HepG2 (cell line): ENCODE measurements around the gene GPR107. TPM values are rescaled to one million over a fixed set of nuclear protein-coding genes. Genes with fewer than 3 reads are reported as not detected.

Experiments
- CEBPG ChIP-seq: IDR thresholded peaks from 2 replicates; pipeline ENCODE4 v1.6.1; 2016
- FOXJ3 ChIP-seq: sonication (generic); formaldehyde crosslinking; IDR thresholded peaks from 2 replicates; pipeline ENCODE4 v1.4.0; 2020; ENCODE audit warnings: missing genetic modification reagents, mild to moderate bottlenecking, borderline replicate concordance
- HNF4G ChIP-seq, 2 experiments: sonication (generic) in 1 of 2; formaldehyde crosslinking in 1 of 2; IDR thresholded peaks; 2 replicates each; pipeline versions ENCODE4 v1.4.0 to v1.6.1; 2011 to 2020; ENCODE audit warnings: borderline replicate concordance in 2 of 2, low read depth in 2 of 2, mild to moderate bottlenecking in 2 of 2, low read length in 1 of 2, missing genetic modification reagents in 1 of 2, moderate library complexity in 1 of 2
- POGZ ChIP-seq: sonication (generic); formaldehyde crosslinking; IDR thresholded peaks from 2 replicates; pipeline ENCODE4 v1.4.0; 2020; ENCODE audit warnings: mild to moderate bottlenecking, missing genetic modification reagents
- PRPF4 ChIP-seq: fragments of 200-400 bp; formaldehyde crosslinking; IDR thresholded peaks from 2 replicates; pipeline ENCODE4 v1.6.1; 2016; ENCODE audit warnings: low read length, low read depth; ENCODE audit not compliant: poor library complexity, severe bottlenecking
- SAP130 ChIP-seq: IDR thresholded peaks from 2 replicates; pipeline ENCODE4 v1.6.1; 2016; ENCODE audit warnings: low read depth
- THAP11 ChIP-seq: IDR thresholded peaks from 2 replicates; pipeline ENCODE4 v1.6.1; 2016; ENCODE audit warnings: missing biosample characterization, missing genetic modification reagents
- ZFP82 ChIP-seq: sonication (generic); formaldehyde crosslinking; IDR thresholded peaks from 2 replicates; pipeline ENCODE4 v1.5.1; 2020; ENCODE audit warnings: mild to moderate bottlenecking, missing genetic modification reagents, borderline replicate concordance
- ZKSCAN8 ChIP-seq: IDR thresholded peaks from 2 replicates; pipeline ENCODE4 v1.6.1; 2016; ENCODE audit warnings: borderline replicate concordance, missing genetic modification reagents, missing compliant biosample characterization
- ZNF205 ChIP-seq: IDR thresholded peaks from 2 replicates; pipeline ENCODE4 v1.6.1; 2018; ENCODE audit warnings: missing biosample characterization, missing genetic modification reagents
- ZNF331 ChIP-seq: sonication (generic); formaldehyde crosslinking; IDR thresholded peaks from 2 replicates; pipeline ENCODE4 v1.4.0; 2020; ENCODE audit warnings: missing genetic modification reagents
- ZNF776 ChIP-seq: sonication (generic); formaldehyde crosslinking; IDR thresholded peaks from 2 replicates; pipeline ENCODE4 v1.4.0; 2020; ENCODE audit warnings: mild to moderate bottlenecking, missing genetic modification reagents
- ZSCAN12 ChIP-seq: sonication (generic); formaldehyde crosslinking; IDR thresholded peaks from 2 replicates; pipeline ENCODE4 v1.9.0; 2021; ENCODE audit warnings: mild to moderate bottlenecking, missing genetic modification reagents
- polyA plus RNA-seq, 8 experiments: library from polyadenylated mRNA; depleted of rRNA in 3 of 8; stranded (reverse) in 7 of 8; unstranded in 1 of 8; fragments of >200 nt; fragmentation: Illumina TruSeq in 4 of 8; extraction: Trizol in 4 of 8; gene quantifications; 2 replicates each; pipeline versions ENCODE4 v1.2.1 to v1.2.3, GENCODE V29; 2011 to 2016; ENCODE audit warnings: low read depth in 4 of 8, missing spikeins in 1 of 8, mixed read lengths in 1 of 8; ENCODE audit not compliant: insufficient read depth in 1 of 8
- total RNA-seq, 5 experiments: library from RNA; depleted of rRNA; stranded (reverse); fragments of >200 nt; fragmentation: Illumina TruSeq; extraction: Trizol; gene quantifications; 2 replicates each; pipeline ENCODE4 v1.2.3, GENCODE V29; 2016; ENCODE audit warnings: low read depth in 1 of 5
- TF ChIP-seq, protein P1 (sequence below): sonication (generic); formaldehyde crosslinking; IDR thresholded peaks from 2 replicates; pipeline ENCODE4 v1.5.1; 2020; ENCODE audit warnings: mild to moderate bottlenecking, missing genetic modification reagents, borderline replicate concordance
- TF ChIP-seq, protein P2 (sequence below): sonication (generic); formaldehyde crosslinking; IDR thresholded peaks from 2 replicates; pipeline ENCODE4 v1.4.0; 2020; ENCODE audit warnings: mild to moderate bottlenecking, low read depth, missing genetic modification reagents
- TF ChIP-seq, protein P3 (sequence below): sonication (generic); formaldehyde crosslinking; conservative IDR thresholded peaks from 2 replicates; pipeline ENCODE4 v1.4.0; 2020; ENCODE audit warnings: mild to moderate bottlenecking, missing genetic modification reagents, moderate library complexity

The GPR107 gene
- total and polyA plus RNA-seq, 2 of the 13 experiments (the other 11 are each of a cell fraction or from before 2014, with no cell fraction given) = 22.5 to 24.4 TPM

DNA sequence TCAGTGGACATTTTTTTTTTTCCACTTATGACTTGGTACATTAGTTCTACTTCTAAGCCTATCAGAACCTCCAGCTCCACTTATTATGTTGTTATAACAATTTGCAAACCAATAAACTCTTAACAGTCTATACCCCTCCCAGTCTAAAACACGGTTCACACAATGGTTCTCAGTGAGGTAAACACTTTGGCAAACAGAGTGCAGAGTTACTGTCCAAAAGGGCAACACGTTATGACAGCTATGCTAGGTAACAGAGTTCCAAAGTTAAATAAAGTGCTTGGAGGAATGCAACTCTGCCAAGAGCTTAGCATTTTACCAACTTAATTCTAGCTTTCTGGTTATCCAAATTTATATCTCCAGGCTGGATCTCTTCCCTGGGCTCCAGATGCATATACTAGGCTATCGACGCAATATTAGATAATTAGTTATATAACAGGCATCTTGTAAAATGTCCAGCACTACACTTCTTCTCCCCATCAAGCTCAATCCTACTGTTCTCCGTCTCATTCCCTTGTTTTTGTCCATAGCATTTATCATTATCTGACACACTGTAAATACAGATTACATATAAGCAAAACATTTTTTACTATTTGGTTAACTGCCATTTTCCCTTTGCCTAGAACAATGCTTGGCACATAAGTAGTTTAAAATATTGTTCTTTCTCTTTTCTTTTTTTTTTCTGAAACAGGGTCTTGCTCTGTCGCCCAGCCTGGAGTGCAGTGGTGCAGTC lies 25.0 kb upstream of the GPR107 start (continued):
- 0 out of 2 replicates have a peak, but pooled peaks have one; percentile 14 for TF ChIP-seq ZNF205 (CRISPR knock-in tag)
- peak; percentile 48; the same call in 1 of the 2 replicates for TF ChIP-seq THAP11 (CRISPR knock-in tag)
- TF ChIP-seq, protein P1, sequence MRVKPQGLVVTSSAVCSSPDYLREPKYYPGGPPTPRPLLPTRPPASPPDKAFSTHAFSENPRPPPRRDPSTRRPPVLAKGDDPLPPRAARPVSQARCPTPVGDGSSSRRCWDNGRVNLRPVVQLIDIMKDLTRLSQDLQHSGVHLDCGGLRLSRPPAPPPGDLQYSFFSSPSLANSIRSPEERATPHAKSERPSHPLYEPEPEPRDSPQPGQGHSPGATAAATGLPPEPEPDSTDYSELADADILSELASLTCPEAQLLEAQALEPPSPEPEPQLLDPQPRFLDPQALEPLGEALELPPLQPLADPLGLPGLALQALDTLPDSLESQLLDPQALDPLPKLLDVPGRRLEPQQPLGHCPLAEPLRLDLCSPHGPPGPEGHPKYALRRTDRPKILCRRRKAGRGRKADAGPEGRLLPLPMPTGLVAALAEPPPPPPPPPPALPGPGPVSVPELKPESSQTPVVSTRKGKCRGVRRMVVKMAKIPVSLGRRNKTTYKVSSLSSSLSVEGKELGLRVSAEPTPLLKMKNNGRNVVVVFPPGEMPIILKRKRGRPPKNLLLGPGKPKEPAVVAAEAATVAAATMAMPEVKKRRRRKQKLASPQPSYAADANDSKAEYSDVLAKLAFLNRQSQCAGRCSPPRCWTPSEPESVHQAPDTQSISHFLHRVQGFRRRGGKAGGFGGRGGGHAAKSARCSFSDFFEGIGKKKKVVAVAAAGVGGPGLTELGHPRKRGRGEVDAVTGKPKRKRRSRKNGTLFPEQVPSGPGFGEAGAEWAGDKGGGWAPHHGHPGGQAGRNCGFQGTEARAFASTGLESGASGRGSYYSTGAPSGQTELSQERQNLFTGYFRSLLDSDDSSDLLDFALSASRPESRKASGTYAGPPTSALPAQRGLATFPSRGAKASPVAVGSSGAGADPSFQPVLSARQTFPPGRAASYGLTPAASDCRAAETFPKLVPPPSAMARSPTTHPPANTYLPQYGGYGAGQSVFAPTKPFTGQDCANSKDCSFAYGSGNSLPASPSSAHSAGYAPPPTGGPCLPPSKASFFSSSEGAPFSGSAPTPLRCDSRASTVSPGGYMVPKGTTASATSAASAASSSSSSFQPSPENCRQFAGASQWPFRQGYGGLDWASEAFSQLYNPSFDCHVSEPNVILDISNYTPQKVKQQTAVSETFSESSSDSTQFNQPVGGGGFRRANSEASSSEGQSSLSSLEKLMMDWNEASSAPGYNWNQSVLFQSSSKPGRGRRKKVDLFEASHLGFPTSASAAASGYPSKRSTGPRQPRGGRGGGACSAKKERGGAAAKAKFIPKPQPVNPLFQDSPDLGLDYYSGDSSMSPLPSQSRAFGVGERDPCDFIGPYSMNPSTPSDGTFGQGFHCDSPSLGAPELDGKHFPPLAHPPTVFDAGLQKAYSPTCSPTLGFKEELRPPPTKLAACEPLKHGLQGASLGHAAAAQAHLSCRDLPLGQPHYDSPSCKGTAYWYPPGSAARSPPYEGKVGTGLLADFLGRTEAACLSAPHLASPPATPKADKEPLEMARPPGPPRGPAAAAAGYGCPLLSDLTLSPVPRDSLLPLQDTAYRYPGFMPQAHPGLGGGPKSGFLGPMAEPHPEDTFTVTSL (CRISPR knock-in tag) = peak; percentile 67; the same call in 1 of the 2 replicates
- TF ChIP-seq FOXJ3 (CRISPR knock-in tag) = peak; percentile 64; the same call in 1 of the 2 replicates
- TF ChIP-seq HNF4G (IDR thresholded peaks at IDR 0.05; ENCODE audit: borderline replicate concordance, low read depth, low read length) = peak; percentile 79; the same call in 1 of the 2 replicates
- TF ChIP-seq HNF4G (CRISPR knock-in tag; IDR thresholded peaks at IDR 0.05; ENCODE audit: borderline replicate concordance, low read depth) = no peak
- TF ChIP-seq, protein P2, sequence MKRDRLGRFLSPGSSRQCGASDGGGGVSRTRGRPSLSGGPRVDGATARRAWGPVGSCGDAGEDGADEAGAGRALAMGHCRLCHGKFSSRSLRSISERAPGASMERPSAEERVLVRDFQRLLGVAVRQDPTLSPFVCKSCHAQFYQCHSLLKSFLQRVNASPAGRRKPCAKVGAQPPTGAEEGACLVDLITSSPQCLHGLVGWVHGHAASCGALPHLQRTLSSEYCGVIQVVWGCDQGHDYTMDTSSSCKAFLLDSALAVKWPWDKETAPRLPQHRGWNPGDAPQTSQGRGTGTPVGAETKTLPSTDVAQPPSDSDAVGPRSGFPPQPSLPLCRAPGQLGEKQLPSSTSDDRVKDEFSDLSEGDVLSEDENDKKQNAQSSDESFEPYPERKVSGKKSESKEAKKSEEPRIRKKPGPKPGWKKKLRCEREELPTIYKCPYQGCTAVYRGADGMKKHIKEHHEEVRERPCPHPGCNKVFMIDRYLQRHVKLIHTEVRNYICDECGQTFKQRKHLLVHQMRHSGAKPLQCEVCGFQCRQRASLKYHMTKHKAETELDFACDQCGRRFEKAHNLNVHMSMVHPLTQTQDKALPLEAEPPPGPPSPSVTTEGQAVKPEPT (CRISPR knock-in tag) = no peak
- peak; percentile 63 for TF ChIP-seq CEBPG (CRISPR knock-in tag)
- no peak for TF ChIP-seq ZNF776 (CRISPR knock-in tag)
- TF ChIP-seq SAP130 (CRISPR knock-in tag) = peak; percentile 84
- TF ChIP-seq PRPF4 = no peak
- TF ChIP-seq ZKSCAN8 (CRISPR knock-in tag) = 0 out of 2 replicates have a peak, but pooled peaks have one; percentile 19
- TF ChIP-seq, protein P3, sequence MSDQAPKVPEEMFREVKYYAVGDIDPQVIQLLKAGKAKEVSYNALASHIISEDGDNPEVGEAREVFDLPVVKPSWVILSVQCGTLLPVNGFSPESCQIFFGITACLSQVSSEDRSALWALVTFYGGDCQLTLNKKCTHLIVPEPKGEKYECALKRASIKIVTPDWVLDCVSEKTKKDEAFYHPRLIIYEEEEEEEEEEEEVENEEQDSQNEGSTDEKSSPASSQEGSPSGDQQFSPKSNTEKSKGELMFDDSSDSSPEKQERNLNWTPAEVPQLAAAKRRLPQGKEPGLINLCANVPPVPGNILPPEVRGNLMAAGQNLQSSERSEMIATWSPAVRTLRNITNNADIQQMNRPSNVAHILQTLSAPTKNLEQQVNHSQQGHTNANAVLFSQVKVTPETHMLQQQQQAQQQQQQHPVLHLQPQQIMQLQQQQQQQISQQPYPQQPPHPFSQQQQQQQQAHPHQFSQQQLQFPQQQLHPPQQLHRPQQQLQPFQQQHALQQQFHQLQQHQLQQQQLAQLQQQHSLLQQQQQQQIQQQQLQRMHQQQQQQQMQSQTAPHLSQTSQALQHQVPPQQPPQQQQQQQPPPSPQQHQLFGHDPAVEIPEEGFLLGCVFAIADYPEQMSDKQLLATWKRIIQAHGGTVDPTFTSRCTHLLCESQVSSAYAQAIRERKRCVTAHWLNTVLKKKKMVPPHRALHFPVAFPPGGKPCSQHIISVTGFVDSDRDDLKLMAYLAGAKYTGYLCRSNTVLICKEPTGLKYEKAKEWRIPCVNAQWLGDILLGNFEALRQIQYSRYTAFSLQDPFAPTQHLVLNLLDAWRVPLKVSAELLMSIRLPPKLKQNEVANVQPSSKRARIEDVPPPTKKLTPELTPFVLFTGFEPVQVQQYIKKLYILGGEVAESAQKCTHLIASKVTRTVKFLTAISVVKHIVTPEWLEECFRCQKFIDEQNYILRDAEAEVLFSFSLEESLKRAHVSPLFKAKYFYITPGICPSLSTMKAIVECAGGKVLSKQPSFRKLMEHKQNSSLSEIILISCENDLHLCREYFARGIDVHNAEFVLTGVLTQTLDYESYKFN = peak; percentile 88
- no peak for TF ChIP-seq ZSCAN12 (CRISPR knock-in tag)
- no peak for TF ChIP-seq ZFP82 (CRISPR knock-in tag)
- TF ChIP-seq ZNF331 (CRISPR knock-in tag) = peak; percentile 65
- 0 out of 2 replicates have a peak, but pooled peaks have one; percentile 39 for TF ChIP-seq POGZ (CRISPR knock-in tag)
